ENCODE measurements around the gene SPATA16.

Gene SPATA16

DNA sequence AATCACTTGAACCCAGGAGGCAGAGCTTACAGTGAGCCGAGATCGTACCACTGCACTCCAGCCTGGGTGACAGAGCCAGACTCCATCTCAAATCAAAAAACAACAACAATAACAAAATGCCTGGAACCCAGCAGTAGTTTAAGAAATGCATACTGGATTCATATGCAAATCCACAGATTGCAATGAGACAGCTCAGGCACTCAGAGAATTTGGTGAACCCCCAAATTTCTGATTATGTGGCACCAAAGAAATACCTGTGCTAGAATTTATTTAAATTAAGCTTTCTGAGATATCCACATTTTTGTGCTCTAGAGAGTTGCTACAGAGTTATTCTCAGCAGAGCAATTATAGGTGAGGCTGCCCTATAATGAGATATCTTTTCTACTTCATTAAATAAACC, 29.7 kb downstream of the SPATA16 start:
- H3K36me3 ChIP-seq (ENCODE audit: insufficient read depth, low read length): no peaks in the 10 kb centered on the region
- no peak for DNase-seq (ENCODE audit: low read depth, low spot score)
- TF ChIP-seq FOXP2 (optimal IDR thresholded peaks at IDR 0.05; ENCODE audit: control extremely low read depth, extremely low read length, insufficient read depth) (no peak), EZH2 (IDR thresholded peaks at IDR 0.05) (no peak), POLR2AphosphoS5 (IDR thresholded peaks at IDR 0.05; ENCODE audit: borderline replicate concordance, low read depth, low read length) (no peak)
- H3K9me3 ChIP-seq (ENCODE audit: low read depth, low read length): no peaks in the 10 kb centered on the region
- no peak overlapping the region for H3K4me3 ChIP-seq
- H3K9ac ChIP-seq (ENCODE audit: insufficient read length): no peak overlapping the region
- no peak overlapping the region for H3K27ac ChIP-seq

DNA sequence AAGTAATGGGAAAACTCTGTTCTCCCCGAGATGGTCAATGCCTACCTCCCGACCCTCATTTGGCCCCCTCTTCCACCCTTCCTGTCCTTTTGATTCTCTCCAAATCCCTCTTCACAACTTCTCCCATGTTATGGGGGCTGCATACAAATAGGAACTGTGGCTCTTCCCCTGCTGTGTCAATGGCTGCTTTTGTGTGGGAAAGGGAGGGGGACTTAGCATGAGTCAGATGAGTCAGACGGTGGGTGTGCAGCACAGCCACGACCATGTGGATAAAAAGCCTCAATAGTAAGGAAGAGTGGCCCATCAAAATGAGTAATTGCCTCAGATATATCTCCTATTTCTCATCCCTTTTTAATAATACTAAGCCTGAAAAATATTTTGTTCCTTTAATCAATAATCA, 31.9 kb downstream of the SPATA16 start:
- no peak for DNase-seq (ENCODE audit: low read depth, low spot score)
- TF ChIP-seq POLR2AphosphoS5 (IDR thresholded peaks at IDR 0.05; ENCODE audit: borderline replicate concordance, low read depth, low read length) (no peak), EZH2 (IDR thresholded peaks at IDR 0.05) (no peak), FOXP2 (optimal IDR thresholded peaks at IDR 0.05; ENCODE audit: control extremely low read depth, extremely low read length, insufficient read depth) (no peak)

DNA sequence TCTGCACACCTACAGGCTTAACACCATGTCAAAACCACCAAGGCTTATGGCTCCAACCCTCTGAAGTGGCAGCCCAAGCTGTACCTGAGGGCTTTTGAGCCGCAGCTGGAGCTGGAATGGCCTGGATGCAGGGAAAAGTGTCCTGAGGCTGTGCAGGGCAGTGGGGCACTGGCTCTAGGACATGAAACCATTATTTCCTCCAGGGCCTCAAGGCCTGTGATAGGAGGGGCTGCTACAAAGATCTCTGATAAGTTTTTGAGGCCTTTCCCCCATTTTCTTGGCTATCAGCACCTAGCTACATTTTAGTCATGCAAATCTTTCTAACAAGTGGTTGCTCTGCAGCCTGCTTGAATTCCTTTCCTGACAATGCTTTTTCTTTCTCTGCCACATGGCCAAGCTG, 37.6 kb downstream of the SPATA16 start:
- Histone ChIP-seq H3K9ac (ENCODE audit: insufficient read length) (no peak overlapping the region), H3K27ac (no peak overlapping the region), H3K4me3 (no peak overlapping the region), H3K9me3 (ENCODE audit: low read depth, low read length) (no peaks in the 10 kb centered on the region), H3K36me3 (ENCODE audit: insufficient read depth, low read length) (no peaks in the 10 kb centered on the region)
- no peak for DNase-seq (ENCODE audit: low read depth, low spot score)
- TF ChIP-seq EZH2 (IDR thresholded peaks at IDR 0.05) (no peak), POLR2AphosphoS5 (IDR thresholded peaks at IDR 0.05; ENCODE audit: borderline replicate concordance, low read depth, low read length) (no peak), FOXP2 (optimal IDR thresholded peaks at IDR 0.05; ENCODE audit: control extremely low read depth, extremely low read length, insufficient read depth) (no peak)

More for the DNA sequence above, 31.9 kb downstream of the SPATA16 start:
- H3K9me3 ChIP-seq (ENCODE audit: low read depth, low read length): no peaks in the 10 kb centered on the region
- no peak overlapping the region for H3K27ac ChIP-seq
- no peaks in the 10 kb centered on the region for H3K36me3 ChIP-seq (ENCODE audit: insufficient read depth, low read length)
- no peak overlapping the region for H3K9ac ChIP-seq (ENCODE audit: insufficient read length)
- no peak overlapping the region for H3K4me3 ChIP-seq

GRCh38 chr3:173098959-173099358, 42.1 kb downstream of the SPATA16 start:
- no peaks in the 10 kb centered on the region for H3K36me3 ChIP-seq (ENCODE audit: insufficient read depth, low read length)
- H3K9me3 ChIP-seq (ENCODE audit: low read depth, low read length): no peaks in the 10 kb centered on the region
- TF ChIP-seq FOXP2 (optimal IDR thresholded peaks at IDR 0.05; ENCODE audit: control extremely low read depth, extremely low read length, insufficient read depth) (no peak), POLR2AphosphoS5 (IDR thresholded peaks at IDR 0.05; ENCODE audit: borderline replicate concordance, low read depth, low read length) (no peak), EZH2 (IDR thresholded peaks at IDR 0.05) (no peak)
- H3K27ac ChIP-seq: no peak overlapping the region
- H3K9ac ChIP-seq (ENCODE audit: insufficient read length): no peak overlapping the region
- no peak for DNase-seq (ENCODE audit: low read depth, low spot score)
- H3K4me3 ChIP-seq: no peak overlapping the region

GRCh38 chr3:173096994-173097785, 43.8 kb downstream of the SPATA16 start:
- H3K9me3 ChIP-seq (ENCODE audit: low read depth, low read length): no peaks in the 10 kb centered on the region
- no peak overlapping the region for H3K9ac ChIP-seq (ENCODE audit: insufficient read length)
- TF ChIP-seq FOXP2 (optimal IDR thresholded peaks at IDR 0.05; ENCODE audit: control extremely low read depth, extremely low read length, insufficient read depth) (no peak), EZH2 (IDR thresholded peaks at IDR 0.05) (no peak)
- no peak overlapping the region for H3K4me3 ChIP-seq
- no peak for DNase-seq (ENCODE audit: low read depth, low spot score)
- no peaks in the 10 kb centered on the region for H3K36me3 ChIP-seq (ENCODE audit: insufficient read depth, low read length)
- no peak overlapping the region for H3K27ac ChIP-seq

DNA sequence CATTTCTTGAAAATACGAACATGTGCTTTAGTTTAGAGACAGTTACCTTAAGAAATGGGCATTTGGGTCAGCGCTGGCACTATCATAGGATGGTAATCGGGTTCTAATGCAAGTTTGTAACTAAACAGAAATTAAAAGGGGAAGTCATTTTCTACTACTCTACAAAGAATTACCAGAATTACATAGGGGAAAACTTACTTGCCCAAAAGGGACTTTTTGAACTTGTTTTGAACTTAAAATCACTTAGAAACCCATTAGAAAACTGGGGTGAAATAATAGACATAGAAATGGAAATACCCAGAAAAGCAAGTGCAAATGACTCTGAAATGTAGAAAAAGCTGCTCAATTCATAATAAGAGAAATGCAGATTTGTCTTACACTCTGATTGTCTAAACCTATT, 44.9 kb downstream of the SPATA16 start:
- no peak for DNase-seq (ENCODE audit: low read depth, low spot score)
- Histone ChIP-seq H3K27ac (no peak overlapping the region), H3K4me3 (no peak overlapping the region), H3K36me3 (ENCODE audit: insufficient read depth, low read length) (no peaks in the 10 kb centered on the region), H3K9ac (ENCODE audit: insufficient read length) (no peak overlapping the region), H3K9me3 (ENCODE audit: low read depth, low read length) (no peaks in the 10 kb centered on the region)
- no peak for TF ChIP-seq EZH2 (IDR thresholded peaks at IDR 0.05)
- no peak for TF ChIP-seq FOXP2 (optimal IDR thresholded peaks at IDR 0.05; ENCODE audit: control extremely low read depth, extremely low read length, insufficient read depth)
- TF ChIP-seq POLR2AphosphoS5 (IDR thresholded peaks at IDR 0.05; ENCODE audit: borderline replicate concordance, low read depth, low read length): no peak

DNA sequence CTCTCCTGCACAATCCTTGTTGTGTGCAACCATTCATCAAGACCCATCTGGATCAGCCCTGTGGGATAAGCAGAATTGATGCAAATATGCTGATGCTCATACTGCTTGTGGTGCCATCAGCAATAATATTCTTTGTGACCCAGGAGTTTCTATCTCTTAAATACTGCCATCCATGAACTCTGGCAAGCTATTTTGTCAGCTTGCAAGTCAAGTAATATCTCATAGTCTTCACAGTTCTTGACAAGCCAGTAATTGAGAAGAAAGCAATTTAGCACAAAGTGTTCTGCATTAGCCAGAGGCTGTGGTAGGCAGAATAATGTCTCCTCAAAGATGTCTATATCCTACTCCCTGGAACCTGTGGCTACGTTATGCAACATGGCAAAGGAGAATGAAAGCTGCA, 49.0 kb downstream of the SPATA16 start:
- H3K4me3 ChIP-seq: no peak overlapping the region
- H3K9ac ChIP-seq (ENCODE audit: insufficient read length): no peak overlapping the region
- H3K27ac ChIP-seq: no peak overlapping the region
- DNase-seq (ENCODE audit: low read depth, low spot score): no peak
- TF ChIP-seq FOXP2 (optimal IDR thresholded peaks at IDR 0.05; ENCODE audit: control extremely low read depth, extremely low read length, insufficient read depth) (no peak), EZH2 (IDR thresholded peaks at IDR 0.05) (no peak), POLR2AphosphoS5 (IDR thresholded peaks at IDR 0.05; ENCODE audit: borderline replicate concordance, low read depth, low read length) (no peak)
- no peaks in the 10 kb centered on the region for H3K36me3 ChIP-seq (ENCODE audit: insufficient read depth, low read length)
- H3K9me3 ChIP-seq (ENCODE audit: low read depth, low read length): no peaks in the 10 kb centered on the region

DNA sequence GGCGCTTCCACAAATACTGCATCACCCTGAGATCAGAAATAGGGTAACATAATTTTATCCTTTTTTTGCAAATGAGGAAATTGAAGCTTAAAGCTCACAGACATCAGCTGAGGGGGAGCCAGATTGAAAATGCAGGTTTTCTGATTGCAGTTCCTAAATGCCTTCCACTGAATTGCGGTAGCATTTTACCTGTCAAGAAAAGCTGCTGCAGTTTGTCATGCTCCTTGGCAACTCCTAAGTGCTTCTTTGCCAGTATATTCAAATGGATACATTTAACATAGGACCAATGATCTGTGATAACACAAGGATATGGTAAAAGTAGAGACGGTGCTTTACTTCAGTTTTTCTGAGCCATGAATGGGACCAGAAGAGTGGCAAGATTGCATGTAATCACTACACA, 50.5 kb downstream of the SPATA16 start:
- no peaks in the 10 kb centered on the region for H3K9me3 ChIP-seq (ENCODE audit: low read depth, low read length)
- H3K9ac ChIP-seq (ENCODE audit: insufficient read length): no peak overlapping the region
- H3K4me3 ChIP-seq: no peak overlapping the region
- no peak for DNase-seq (ENCODE audit: low read depth, low spot score)
- TF ChIP-seq POLR2AphosphoS5 (IDR thresholded peaks at IDR 0.05; ENCODE audit: borderline replicate concordance, low read depth, low read length) (no peak), EZH2 (IDR thresholded peaks at IDR 0.05) (no peak), FOXP2 (optimal IDR thresholded peaks at IDR 0.05; ENCODE audit: control extremely low read depth, extremely low read length, insufficient read depth) (no peak)
- no peak overlapping the region for H3K27ac ChIP-seq
- H3K36me3 ChIP-seq (ENCODE audit: insufficient read depth, low read length): no peaks in the 10 kb centered on the region

- Histone ChIP-seq H3K4me3 (no peak overlapping the region), H3K9ac (ENCODE audit: insufficient read length) (no peak overlapping the region), H3K9me3 (ENCODE audit: low read depth, low read length) (no peaks in the 10 kb centered on the region), H3K36me3 (ENCODE audit: insufficient read depth, low read length) (no peaks in the 10 kb centered on the region), H3K27ac (no peak overlapping the region)
- TF ChIP-seq FOXP2 (optimal IDR thresholded peaks at IDR 0.05; ENCODE audit: control extremely low read depth, extremely low read length, insufficient read depth): no peak
- no peak for TF ChIP-seq EZH2 (IDR thresholded peaks at IDR 0.05)
- TF ChIP-seq POLR2AphosphoS5 (IDR thresholded peaks at IDR 0.05; ENCODE audit: borderline replicate concordance, low read depth, low read length): no peak
- DNase-seq (ENCODE audit: low read depth, low spot score): no peak
These were observed 51.8 kb downstream of the SPATA16 start for GRCh38 chr3:173089283-173089682.
